Nucleus accumbens (tissue), 56 donors: ENCODE data around the gene TUT1.
"Not testable (repeated sequence)": the region's sequence is repeated elsewhere in the genome, so short reads cannot be mapped to it uniquely, and the experiment has no call there.

Experiments
- DNase-seq, 56 donors: peaks; one replicate each; lab custom pipeline; 2025; lab: John Stamatoyannopoulos, UW

TUT1 gene

GRCh38 chr11:62580959-62581715 is 10.2 kb downstream of the TUT1 start:
- no peak for DNase-seq

GRCh38 chr11:62579252-62579651 is 12.1 kb downstream of the TUT1 start:
- no peak for DNase-seq

GRCh38 chr11:62578541-62578940 is 12.8 kb downstream of the TUT1 start:
- DNase-seq, result no peak

- DNase-seq, result no peak
Measured at GRCh38 chr11:62577046-62577714, 14.1 kb downstream of the TUT1 start.

GRCh38 chr11:62575837-62576236 is 15.5 kb downstream of the TUT1 start:
- DNase-seq, result no peak

- DNase-seq, result peak in 1 of 56 donors; percentile 8
Measured at GRCh38 chr11:62575156-62575555, 16.2 kb downstream of the TUT1 start.

- DNase-seq, result peak in 40 of 56 donors; percentile 7 to 84 (median 54)
Measured at GRCh38 chr11:62574363-62575071, 16.8 kb downstream of the TUT1 start.

GRCh38 chr11:62573592-62574362 is 17.5 kb downstream of the TUT1 start, which contains the start of gene EEF1G:
Gene EEF1G, minus strand, starts transcription at chr11:62573891. Its CDS starts 49 bp downstream, at chr11:62573842.
- peak; percentile 73 to 99 (median 98) for DNase-seq

- peak in 16 of 56 donors; percentile 20 to 62 (median 46) for DNase-seq
Measured at GRCh38 chr11:62573006-62573591, 18.2 kb downstream of the TUT1 start.

- no peak for DNase-seq
Measured at GRCh38 chr11:62572431-62572830, 18.9 kb downstream of the TUT1 start.

GRCh38 chr11:62571493-62571892 is 19.8 kb downstream of the TUT1 start:
- not testable (repeated sequence) for DNase-seq

- not testable (repeated sequence) for DNase-seq
Measured at GRCh38 chr11:62570903-62571302, 20.4 kb downstream of the TUT1 start.

- DNase-seq, result no peak
Measured at GRCh38 chr11:62569611-62570010, 21.7 kb downstream of the TUT1 start.

GRCh38 chr11:62567018-62567633 is 24.2 kb downstream of the TUT1 start:
- DNase-seq, result no peak

GRCh38 chr11:62566247-62566646 is 25.1 kb downstream of the TUT1 start:
- no peak for DNase-seq

- DNase-seq, result no peak
Measured at GRCh38 chr11:62565100-62565802, 26.1 kb downstream of the TUT1 start.

GRCh38 chr11:62561677-62562230 is 29.6 kb downstream of the TUT1 start:
- not testable (repeated sequence) for DNase-seq

GRCh38 chr11:62560566-62561103 is 30.7 kb downstream of the TUT1 start:
- peak in 26 of 56 donors; percentile 16 to 78 (median 40) for DNase-seq
